ENCODE results near the gene MYO5A.
"Not testable (repeated sequence)": the region's sequence is repeated elsewhere in the genome, so short reads cannot be mapped to it uniquely, and the experiment has no call there.

MYO5A gene

DNA sequence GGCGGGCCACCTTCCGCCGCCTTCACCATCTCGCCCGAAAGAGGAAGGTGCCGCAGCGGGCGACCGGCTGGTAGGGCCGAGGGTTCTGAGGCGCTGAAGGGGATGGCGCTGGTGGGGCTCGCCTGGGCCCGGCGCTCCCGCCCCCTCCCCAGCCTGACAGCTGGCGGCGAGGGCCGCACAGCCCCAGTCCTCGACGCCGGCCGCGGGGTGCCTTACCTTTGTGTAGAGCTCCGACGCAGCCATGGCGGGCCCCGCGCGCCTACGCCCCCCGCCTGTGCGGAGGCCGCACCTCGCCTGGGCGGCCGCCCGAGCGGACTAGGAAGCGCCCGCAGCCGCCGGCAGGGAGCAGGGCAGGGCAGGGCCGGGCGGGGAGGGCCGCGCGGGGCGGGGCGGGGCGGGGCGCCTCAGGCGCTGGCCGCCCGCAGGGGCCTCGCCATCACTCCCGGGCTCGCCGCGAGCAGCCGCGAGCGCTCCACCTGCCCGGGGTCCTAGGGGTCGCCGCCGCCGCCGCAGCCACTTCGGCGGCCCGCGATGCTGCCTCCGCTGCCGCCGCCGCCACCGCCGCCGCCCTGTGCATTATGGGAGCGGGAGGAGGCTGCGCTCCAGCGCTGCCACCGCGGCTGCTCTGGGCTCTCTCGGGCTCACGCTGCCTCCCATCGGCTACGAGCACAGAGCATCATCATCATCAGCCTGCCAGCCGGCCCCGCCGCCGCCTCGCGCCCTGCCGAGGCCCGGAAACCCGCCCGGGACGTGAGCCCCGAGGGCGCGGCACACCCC is at the start of gene MYO5A:
MYO5A (minus strand) TSS at position 317 of the 777 bp plus-strand sequence; CDS start at position 243, 74 bp downstream.
- Histone ChIP-seq H3K27ac (ENCODE audit: low read depth, low read length) (peak within 1 kb of the TSS; percentile 57), H3K9me3 (ENCODE audit: control insufficient read depth in 5 of 5, low read length in 5 of 5) (no peaks in the 10 kb centered on the region), H3K4me1 (ENCODE audit: control insufficient read depth in 5 of 5, insufficient read depth in 5 of 5, low read length in 5 of 5) (peaks cover 0 to 24% (median 21%) of the 10 kb centered on the region in 5 donors)

DNA sequence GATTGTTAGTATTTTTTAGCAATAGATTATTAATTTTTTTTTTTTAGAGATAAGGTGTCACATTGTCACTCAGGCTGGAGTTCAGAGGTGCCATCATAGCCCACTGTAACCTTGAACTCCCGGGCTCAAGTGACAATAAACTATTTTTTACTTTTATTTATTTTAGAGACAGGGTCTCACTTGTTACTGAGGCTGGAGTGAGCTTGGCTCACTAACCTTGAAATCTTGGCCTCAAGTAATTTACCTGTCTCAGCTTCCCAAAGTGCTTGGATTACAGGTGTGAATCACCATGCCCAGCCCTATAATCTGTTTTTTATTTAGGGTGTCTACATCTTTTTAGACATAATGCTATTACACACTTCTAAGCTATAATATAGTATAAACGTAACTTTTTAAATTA is 48.0 kb upstream of the MYO5A start:
- H3K27ac ChIP-seq (ENCODE audit: low read depth, low read length) = no peak overlapping the region
- no peaks in the 10 kb centered on the region for H3K27me3 ChIP-seq (ENCODE audit: control insufficient read depth in 5 of 5, insufficient read depth in 4 of 5, low read length in 5 of 5)
- H3K9me3 ChIP-seq (ENCODE audit: control insufficient read depth in 5 of 5, low read length in 5 of 5) = peaks cover 0 to 2% (median 0%) of the 10 kb centered on the region in 5 donors
- no peak overlapping the region for H3K4me3 ChIP-seq (ENCODE audit: low read depth in 1 of 5, low read length in 5 of 5)
- peaks cover 0 to 18% (median 4%) of the 10 kb centered on the region in 5 donors for H3K36me3 ChIP-seq (ENCODE audit: control insufficient read depth in 5 of 5, insufficient read depth in 5 of 5, low read length in 5 of 5)
- H3K4me1 ChIP-seq (ENCODE audit: control insufficient read depth in 5 of 5, insufficient read depth in 5 of 5, low read length in 5 of 5) = no peaks in the 10 kb centered on the region
- H3K9ac ChIP-seq (ENCODE audit: low read length in 5 of 5) = no peak overlapping the region

More for the DNA sequence above, at the start of gene MYO5A:
- Histone ChIP-seq H3K9ac (ENCODE audit: low read length in 5 of 5) (peak within 1 kb of the TSS; percentile 56 to 89 (median 80)), H3K27me3 (ENCODE audit: control insufficient read depth in 5 of 5, insufficient read depth in 4 of 5, low read length in 5 of 5) (peaks cover 0 to 6% (median 0%) of the 10 kb centered on the region in 5 donors), H3K36me3 (ENCODE audit: control insufficient read depth in 5 of 5, insufficient read depth in 5 of 5, low read length in 5 of 5) (no peaks in the 10 kb centered on the region), H3K4me3 (ENCODE audit: low read depth in 1 of 5, low read length in 5 of 5) (peak within 1 kb of the TSS; percentile 74 to 84 (median 80))

DNA sequence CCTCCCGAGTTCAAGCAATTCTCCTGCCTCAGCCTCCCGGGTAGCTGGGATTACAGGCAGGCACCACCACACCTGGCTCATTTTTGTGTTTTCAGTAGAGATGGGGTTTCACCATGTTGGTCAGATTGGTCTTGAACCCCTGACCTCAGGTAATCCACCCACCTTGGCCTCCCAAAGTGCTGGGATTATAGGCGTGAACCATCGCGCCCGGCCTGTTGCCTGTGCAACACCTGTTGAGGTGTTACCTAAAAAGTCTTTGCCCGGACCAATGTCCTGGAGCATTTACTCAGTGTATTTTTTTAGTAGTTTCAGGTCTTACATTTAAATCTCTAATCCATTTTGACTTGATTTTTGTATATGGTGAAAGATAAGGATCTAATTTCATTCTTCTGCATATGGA is 46.9 kb upstream of the MYO5A start:
- H3K4me1 ChIP-seq (ENCODE audit: control insufficient read depth in 5 of 5, insufficient read depth in 5 of 5, low read length in 5 of 5); H3K9ac ChIP-seq (ENCODE audit: low read length in 5 of 5); H3K27ac ChIP-seq (ENCODE audit: low read depth, low read length); H3K27me3 ChIP-seq (ENCODE audit: control insufficient read depth in 5 of 5, insufficient read depth in 4 of 5, low read length in 5 of 5); H3K9me3 ChIP-seq (ENCODE audit: control insufficient read depth in 5 of 5, low read length in 5 of 5); H3K4me3 ChIP-seq (ENCODE audit: low read depth in 1 of 5, low read length in 5 of 5): not testable (repeated sequence)
- peaks cover 0 to 10% (median 0%) of the 10 kb centered on the region in 5 donors for H3K36me3 ChIP-seq (ENCODE audit: control insufficient read depth in 5 of 5, insufficient read depth in 5 of 5, low read length in 5 of 5)

DNA sequence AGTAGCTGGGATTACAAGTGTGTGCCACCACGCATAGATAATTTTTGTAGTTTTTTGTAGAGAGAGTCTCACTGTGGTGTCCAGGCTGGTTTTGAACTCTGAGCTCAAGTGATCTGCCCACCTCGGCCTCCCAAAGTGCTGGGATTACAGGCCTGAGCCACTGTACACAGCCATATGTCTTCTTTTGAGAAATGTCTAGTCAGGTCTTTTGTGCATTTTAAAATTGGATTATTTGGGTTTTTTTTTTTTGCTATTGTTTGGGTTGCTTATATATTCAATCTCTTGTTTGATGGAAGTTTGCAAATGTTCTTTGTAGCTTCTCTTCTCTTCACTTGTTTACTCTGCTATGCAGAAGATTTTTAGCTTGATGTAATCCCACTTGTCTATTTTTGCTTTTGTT is 46.4 kb upstream of the MYO5A start:
- H3K4me3 ChIP-seq (ENCODE audit: low read depth in 1 of 5, low read length in 5 of 5) = no peak overlapping the region
- H3K9me3 ChIP-seq (ENCODE audit: control insufficient read depth in 5 of 5, low read length in 5 of 5) = peaks cover 0 to 2% (median 0%) of the 10 kb centered on the region in 5 donors
- H3K9ac ChIP-seq (ENCODE audit: low read length in 5 of 5) = no peak overlapping the region

DNA sequence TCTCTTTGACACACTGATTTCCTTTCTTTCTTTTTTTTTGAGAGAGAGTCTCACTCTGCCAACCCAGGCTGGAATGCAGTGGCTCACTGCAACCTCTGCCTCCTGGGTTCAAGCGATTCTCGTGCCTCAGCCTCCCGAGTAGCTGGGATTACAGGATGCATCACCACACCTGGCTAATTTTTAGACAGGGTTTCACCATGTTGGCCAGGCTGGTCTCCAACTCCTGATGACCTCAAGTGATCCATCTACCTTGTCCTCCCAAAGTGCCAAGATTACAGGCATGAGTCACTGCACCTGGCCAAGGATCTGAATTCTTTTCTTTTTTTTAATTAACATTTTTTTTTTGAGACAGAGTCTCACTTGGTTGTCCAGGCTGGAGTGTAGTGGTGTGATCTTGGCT is 45.9 kb upstream of the MYO5A start:
- H3K27ac ChIP-seq (ENCODE audit: low read depth, low read length); H3K9ac ChIP-seq (ENCODE audit: low read length in 5 of 5); H3K4me1 ChIP-seq (ENCODE audit: control insufficient read depth in 5 of 5, insufficient read depth in 5 of 5, low read length in 5 of 5); H3K9me3 ChIP-seq (ENCODE audit: control insufficient read depth in 5 of 5, low read length in 5 of 5); H3K27me3 ChIP-seq (ENCODE audit: control insufficient read depth in 5 of 5, insufficient read depth in 4 of 5, low read length in 5 of 5); H3K36me3 ChIP-seq (ENCODE audit: control insufficient read depth in 5 of 5, insufficient read depth in 5 of 5, low read length in 5 of 5); H3K4me3 ChIP-seq (ENCODE audit: low read depth in 1 of 5, low read length in 5 of 5): not testable (repeated sequence)

More for the DNA sequence above, 46.4 kb upstream of the MYO5A start:
- Histone ChIP-seq H3K36me3 (ENCODE audit: control insufficient read depth in 5 of 5, insufficient read depth in 5 of 5, low read length in 5 of 5) (peaks cover 0 to 6% (median 0%) of the 10 kb centered on the region in 5 donors), H3K4me1 (ENCODE audit: control insufficient read depth in 5 of 5, insufficient read depth in 5 of 5, low read length in 5 of 5) (no peaks in the 10 kb centered on the region), H3K27ac (ENCODE audit: low read depth, low read length) (no peak overlapping the region), H3K27me3 (ENCODE audit: control insufficient read depth in 5 of 5, insufficient read depth in 4 of 5, low read length in 5 of 5) (no peaks in the 10 kb centered on the region)

DNA sequence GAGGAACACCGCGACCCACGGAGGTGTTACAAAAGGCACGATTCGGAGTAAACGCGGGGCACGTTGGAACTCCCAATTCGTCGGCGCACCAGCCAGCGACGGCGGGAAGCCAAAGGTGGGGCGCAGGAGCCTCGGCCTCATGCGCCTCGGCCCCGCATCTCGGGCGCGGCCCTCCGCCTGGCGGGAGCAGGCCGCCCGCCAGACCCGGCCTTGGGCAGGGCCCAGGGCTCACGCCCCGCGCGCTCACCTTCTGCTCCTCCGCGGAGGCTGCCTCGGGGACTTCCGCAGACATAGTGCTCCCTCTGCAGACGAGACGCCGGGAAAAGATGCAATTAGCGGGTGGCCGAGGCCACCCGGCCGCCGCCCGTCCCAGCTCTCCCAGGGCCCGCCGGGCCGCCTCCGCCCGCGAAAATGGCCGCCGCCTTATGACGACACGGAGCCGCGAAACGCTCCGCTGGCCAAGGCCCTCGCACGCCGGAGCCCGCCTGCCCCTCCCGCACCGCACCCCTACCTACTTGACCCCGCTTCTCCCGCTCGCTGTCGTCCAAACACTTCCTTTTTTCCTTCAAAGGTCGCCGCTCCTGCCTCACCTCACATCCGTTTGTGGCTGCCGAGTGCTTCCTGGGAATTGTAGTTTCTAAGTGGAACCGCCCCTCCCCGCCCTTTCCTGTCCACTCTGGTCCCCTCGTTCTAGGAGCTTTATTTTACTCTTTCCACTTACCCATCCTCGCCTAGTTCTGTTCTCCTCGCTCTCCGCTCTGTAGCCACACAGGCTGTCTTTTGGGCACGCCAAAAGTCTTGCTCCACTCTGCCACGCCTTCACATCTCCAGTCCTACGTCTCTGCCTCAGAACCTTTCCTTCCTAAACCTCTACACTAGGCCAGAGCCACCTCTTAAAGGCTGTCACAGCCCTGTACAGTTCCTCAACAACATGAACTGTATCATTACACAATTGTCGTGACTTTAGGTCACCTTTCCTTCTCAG is 40.2 kb upstream of the MYO5A start, which contains the start of gene ARPP19:
ARPP19 (minus strand) TSS at position 430 of the 985 bp plus-strand sequence; CDS start at position 292, 138 bp downstream.
- H3K27ac ChIP-seq (ENCODE audit: low read depth, low read length) = peak within 1 kb of the TSS; percentile 88
- peak within 1 kb of the TSS; percentile 72 to 91 (median 86) for H3K4me3 ChIP-seq (ENCODE audit: low read depth in 1 of 5, low read length in 5 of 5)
- H3K27me3 ChIP-seq (ENCODE audit: control insufficient read depth in 5 of 5, insufficient read depth in 4 of 5, low read length in 5 of 5) = no peaks in the 10 kb centered on the region
- peaks cover 0 to under 1% (median 0%) of the 10 kb centered on the region in 5 donors for H3K9me3 ChIP-seq (ENCODE audit: control insufficient read depth in 5 of 5, low read length in 5 of 5)
- H3K9ac ChIP-seq (ENCODE audit: low read length in 5 of 5) = peak within 1 kb of the TSS; percentile 90 to 99 (median 95)
- H3K36me3 ChIP-seq (ENCODE audit: control insufficient read depth in 5 of 5, insufficient read depth in 5 of 5, low read length in 5 of 5) = no peaks in the 10 kb centered on the region
- peaks cover 0 to 27% (median 25%) of the 10 kb centered on the region in 5 donors for H3K4me1 ChIP-seq (ENCODE audit: control insufficient read depth in 5 of 5, insufficient read depth in 5 of 5, low read length in 5 of 5)

DNA sequence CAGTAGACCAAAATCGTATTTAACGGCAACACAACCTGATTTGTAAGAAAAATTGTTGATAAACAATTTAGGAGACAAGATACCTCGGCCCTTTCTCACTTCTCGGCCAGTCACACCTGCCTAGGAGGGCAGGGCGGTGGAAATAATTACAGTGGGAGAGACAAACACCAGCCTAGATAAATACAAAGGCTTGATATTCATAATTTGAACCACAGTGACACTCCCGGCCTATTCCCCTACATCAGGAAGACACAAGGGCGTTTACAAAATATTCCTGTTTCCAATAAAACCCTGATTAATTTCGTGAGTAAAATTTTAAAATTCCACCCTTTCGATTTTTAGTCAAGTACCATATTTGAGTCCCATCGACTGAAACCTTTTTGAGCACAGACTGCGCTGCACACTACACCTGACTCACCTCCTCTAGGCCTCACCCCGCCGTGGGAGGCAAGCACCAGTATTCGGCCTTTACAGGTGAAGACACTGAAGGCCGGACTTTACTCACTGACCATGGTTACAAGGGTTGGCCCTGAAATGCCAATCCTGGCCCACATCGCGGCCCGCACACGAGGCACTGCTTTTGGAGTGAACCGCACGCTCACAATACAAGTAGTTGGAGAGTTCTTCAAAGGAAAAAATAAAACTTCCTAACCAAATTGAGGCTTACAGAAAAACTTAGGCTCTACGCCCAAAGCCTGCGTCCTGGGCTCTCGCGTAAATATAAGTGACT is 39.4 kb upstream of the MYO5A start:
- Histone ChIP-seq H3K4me1 (ENCODE audit: control insufficient read depth in 5 of 5, insufficient read depth in 5 of 5, low read length in 5 of 5) (peaks cover 0 to 32% (median 25%) of the 10 kb centered on the region in 5 donors), H3K27ac (ENCODE audit: low read depth, low read length) (peak overlapping the region; percentile 88)

DNA sequence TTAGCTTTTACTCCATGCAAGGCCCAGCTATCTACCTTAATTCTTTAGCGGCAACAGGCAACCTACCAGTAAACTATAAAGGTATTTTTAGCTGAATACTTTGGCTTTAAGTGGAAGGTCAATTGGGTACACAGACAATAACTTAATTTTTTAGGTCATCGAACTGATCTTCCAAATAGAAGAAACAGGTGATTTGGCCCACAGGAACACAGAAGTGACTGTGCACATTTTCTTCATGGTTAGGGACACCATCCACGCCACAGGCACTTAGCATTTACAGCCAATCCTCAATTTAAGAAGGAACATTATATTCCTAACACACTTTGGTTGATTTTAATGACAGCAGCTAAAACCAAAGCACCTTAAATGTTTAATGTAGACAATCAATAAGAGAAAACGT is 38.2 kb upstream of the MYO5A start:
- Histone ChIP-seq H3K36me3 (ENCODE audit: control insufficient read depth in 5 of 5, insufficient read depth in 5 of 5, low read length in 5 of 5) (no peaks in the 10 kb centered on the region), H3K27me3 (ENCODE audit: control insufficient read depth in 5 of 5, insufficient read depth in 4 of 5, low read length in 5 of 5) (no peaks in the 10 kb centered on the region), H3K27ac (ENCODE audit: low read depth, low read length) (no peak overlapping the region), H3K4me3 (ENCODE audit: low read depth in 1 of 5, low read length in 5 of 5) (peak overlapping the region in 3 of 5 donors; percentile 75 to 88 (median 86)), H3K9ac (ENCODE audit: low read length in 5 of 5) (peak overlapping the region in 4 of 5 donors; percentile 21 to 57 (median 46)), H3K9me3 (ENCODE audit: control insufficient read depth in 5 of 5, low read length in 5 of 5) (no peaks in the 10 kb centered on the region), H3K4me1 (ENCODE audit: control insufficient read depth in 5 of 5, insufficient read depth in 5 of 5, low read length in 5 of 5) (peaks cover 0 to 35% (median 25%) of the 10 kb centered on the region in 5 donors)

More for the DNA sequence above, 39.4 kb upstream of the MYO5A start:
- Histone ChIP-seq H3K36me3 (ENCODE audit: control insufficient read depth in 5 of 5, insufficient read depth in 5 of 5, low read length in 5 of 5) (no peaks in the 10 kb centered on the region), H3K9ac (ENCODE audit: low read length in 5 of 5) (peak overlapping the region; percentile 90 to 99 (median 95)), H3K4me3 (ENCODE audit: low read depth in 1 of 5, low read length in 5 of 5) (peak overlapping the region; percentile 72 to 91 (median 86)), H3K27me3 (ENCODE audit: control insufficient read depth in 5 of 5, insufficient read depth in 4 of 5, low read length in 5 of 5) (no peaks in the 10 kb centered on the region), H3K9me3 (ENCODE audit: control insufficient read depth in 5 of 5, low read length in 5 of 5) (no peaks in the 10 kb centered on the region)

Data from subcutaneous abdominal adipose tissue (tissue), 5 donors.